ENCODE results near the gene SULT4A1. TPM values are rescaled to one million over a fixed set of nuclear protein-coding genes. Genes with fewer than 3 reads are reported as not detected.

SULT4A1 gene
- total and polyA plus RNA-seq, 2 donors (not counting 1 experiment from before 2014, with no cell fraction given) = not detected

GRCh38 chr22:43840851-43841250 lies 21.5 kb downstream of the SULT4A1 start:
- Histone ChIP-seq H3K27me3 (replicated peaks in 1 of 4; ENCODE audit: control extremely low read depth in 1 of 4, control insufficient read depth in 3 of 4, insufficient read depth in 4 of 4, low read length in 3 of 4) (no peaks in the 10 kb centered on the region), H3K27ac (ENCODE audit: low read length in 2 of 2) (no peak overlapping the region), H3K9me3 (ENCODE audit: control extremely low read depth in 1 of 3, control insufficient read depth in 2 of 3, insufficient read depth in 1 of 3, low read length in 2 of 3) (no peaks in the 10 kb centered on the region), H3K9ac (ENCODE audit: low read length) (no peak overlapping the region), H3K4me2 (replicated peaks; ENCODE audit: low read depth, low read length, poor library complexity, severe bottlenecking) (no peak overlapping the region), H3K79me2 (ENCODE audit: control insufficient read depth, insufficient read depth, low read length) (no peaks in the 10 kb centered on the region), H2AFZ (ENCODE audit: insufficient read depth, low read depth, low read length, poor library complexity, severe bottlenecking) (no peak overlapping the region), H4K20me1 (ENCODE audit: control insufficient read depth, insufficient read depth, low read length, poor library complexity, severe bottlenecking) (no peaks in the 10 kb centered on the region), H3K4me1 (ENCODE audit: control insufficient read depth in 2 of 2, insufficient read depth in 2 of 2, low read length in 2 of 2) (no peaks in the 10 kb centered on the region), H3K4me3 (ENCODE audit: control extremely low read depth in 1 of 5, extremely low read depth in 1 of 5, insufficient read depth in 1 of 5, low read depth in 2 of 5, low read length in 4 of 5) (no peak overlapping the region), H3K36me3 (replicated peaks in 1 of 2; ENCODE audit: control extremely low read depth in 1 of 2, control insufficient read depth in 1 of 2, extremely low read depth in 1 of 2, insufficient read depth in 2 of 2, low read length in 1 of 2) (no peaks in the 10 kb centered on the region)
- ChIA-PET POLR2A (no interaction called here), CTCF (no interaction called here)
- ATAC-seq (ENCODE audit: low read depth) (no peak), DNase-seq (no peak)
- H3K27me3 Mint-ChIP-seq = no peaks in the 10 kb centered on the region
- intact Hi-C loops (cut with micrococcal nuclease) = no loop called here
- 89% methylated on average over 16 of the region's 16 CpGs for WGBS (ENCODE audit: insufficient coverage)
- H3K9me3 Mint-ChIP-seq (ENCODE audit: insufficient read depth) = no peaks in the 10 kb centered on the region
- no peaks in the 10 kb centered on the region for H3K4me1 Mint-ChIP-seq
- TF ChIP-seq, protein P1, sequence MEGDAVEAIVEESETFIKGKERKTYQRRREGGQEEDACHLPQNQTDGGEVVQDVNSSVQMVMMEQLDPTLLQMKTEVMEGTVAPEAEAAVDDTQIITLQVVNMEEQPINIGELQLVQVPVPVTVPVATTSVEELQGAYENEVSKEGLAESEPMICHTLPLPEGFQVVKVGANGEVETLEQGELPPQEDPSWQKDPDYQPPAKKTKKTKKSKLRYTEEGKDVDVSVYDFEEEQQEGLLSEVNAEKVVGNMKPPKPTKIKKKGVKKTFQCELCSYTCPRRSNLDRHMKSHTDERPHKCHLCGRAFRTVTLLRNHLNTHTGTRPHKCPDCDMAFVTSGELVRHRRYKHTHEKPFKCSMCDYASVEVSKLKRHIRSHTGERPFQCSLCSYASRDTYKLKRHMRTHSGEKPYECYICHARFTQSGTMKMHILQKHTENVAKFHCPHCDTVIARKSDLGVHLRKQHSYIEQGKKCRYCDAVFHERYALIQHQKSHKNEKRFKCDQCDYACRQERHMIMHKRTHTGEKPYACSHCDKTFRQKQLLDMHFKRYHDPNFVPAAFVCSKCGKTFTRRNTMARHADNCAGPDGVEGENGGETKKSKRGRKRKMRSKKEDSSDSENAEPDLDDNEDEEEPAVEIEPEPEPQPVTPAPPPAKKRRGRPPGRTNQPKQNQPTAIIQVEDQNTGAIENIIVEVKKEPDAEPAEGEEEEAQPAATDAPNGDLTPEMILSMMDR (IDR thresholded peaks at IDR 0.05) = no peak
- TF ChIP-seq EZH2 (IDR thresholded peaks at IDR 0.05; ENCODE audit: borderline replicate concordance, insufficient read depth, low read depth, low read length, poor library complexity, severe bottlenecking) = no peak
- H3K4me3 Mint-ChIP-seq = no peak overlapping the region
- no peak overlapping the region for H3K27ac Mint-ChIP-seq

DNA sequence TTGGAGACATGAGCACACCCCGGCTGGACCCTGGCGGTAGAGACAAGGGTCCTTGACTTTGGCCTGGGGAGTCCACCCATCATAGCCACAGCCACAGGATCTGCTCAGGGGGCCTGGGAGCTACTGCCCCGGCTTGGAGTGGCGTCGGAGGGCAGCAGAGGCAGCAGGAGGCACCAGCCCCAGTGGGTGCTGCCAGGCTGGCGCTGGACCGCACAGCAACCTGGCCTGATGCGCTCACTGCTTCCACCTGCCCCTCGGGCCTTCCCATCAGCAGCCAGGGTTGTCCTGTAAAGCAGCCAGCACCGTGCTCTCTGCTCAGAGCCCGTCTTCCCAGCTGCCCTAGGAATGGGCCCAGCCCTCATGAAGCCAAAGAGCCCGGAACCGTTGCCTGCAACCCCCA lies 21.9 kb downstream of the SULT4A1 start:
- H3K9me3 ChIP-seq (ENCODE audit: control extremely low read depth in 1 of 3, control insufficient read depth in 2 of 3, insufficient read depth in 1 of 3, low read length in 2 of 3) = no peaks in the 10 kb centered on the region
- H3K4me3 ChIP-seq (ENCODE audit: control extremely low read depth in 1 of 5, extremely low read depth in 1 of 5, insufficient read depth in 1 of 5, low read depth in 2 of 5, low read length in 4 of 5) = no peak overlapping the region
- Mint-ChIP-seq H3K27ac (no peak overlapping the region), H3K4me3 (no peak overlapping the region), H3K27me3 (no peaks in the 10 kb centered on the region), H3K9me3 (ENCODE audit: insufficient read depth) (no peaks in the 10 kb centered on the region), H3K4me1 (no peaks in the 10 kb centered on the region)
- H3K9ac ChIP-seq (ENCODE audit: low read length) = no peak overlapping the region
- H3K27me3 ChIP-seq (replicated peaks in 1 of 4; ENCODE audit: control extremely low read depth in 1 of 4, control insufficient read depth in 3 of 4, insufficient read depth in 4 of 4, low read length in 3 of 4) = no peaks in the 10 kb centered on the region
- TF ChIP-seq EZH2 (IDR thresholded peaks at IDR 0.05; ENCODE audit: borderline replicate concordance, insufficient read depth, low read depth, low read length, poor library complexity, severe bottlenecking) = no peak
- TF ChIP-seq, protein P1 (IDR thresholded peaks at IDR 0.05) = no peak
- intact Hi-C loops (cut with micrococcal nuclease) = no loop called here
- ATAC-seq (ENCODE audit: low read depth) (no peak), DNase-seq (no peak)
- H2AFZ ChIP-seq (ENCODE audit: insufficient read depth, low read depth, low read length, poor library complexity, severe bottlenecking) = no peak overlapping the region
- no peaks in the 10 kb centered on the region for H4K20me1 ChIP-seq (ENCODE audit: control insufficient read depth, insufficient read depth, low read length, poor library complexity, severe bottlenecking)
- H3K4me1 ChIP-seq (ENCODE audit: control insufficient read depth in 2 of 2, insufficient read depth in 2 of 2, low read length in 2 of 2) = no peaks in the 10 kb centered on the region
- CTCF ChIA-PET = no interaction called here
- no peaks in the 10 kb centered on the region for H3K36me3 ChIP-seq (replicated peaks in 1 of 2; ENCODE audit: control extremely low read depth in 1 of 2, control insufficient read depth in 1 of 2, extremely low read depth in 1 of 2, insufficient read depth in 2 of 2, low read length in 1 of 2)
- WGBS (ENCODE audit: insufficient coverage) = 88% methylated on average over 13 of the region's 13 CpGs
- no peaks in the 10 kb centered on the region for H3K79me2 ChIP-seq (ENCODE audit: control insufficient read depth, insufficient read depth, low read length)
- POLR2A ChIA-PET = no interaction called here
- no peak overlapping the region for H3K4me2 ChIP-seq (replicated peaks; ENCODE audit: low read depth, low read length, poor library complexity, severe bottlenecking)
- no peak overlapping the region for H3K27ac ChIP-seq (ENCODE audit: low read length in 2 of 2)

Measured in B cell (primary cell).